HG03095 (cell line): ENCODE measurements around the gene TSEN54.
"Not testable (repeated sequence)": the region's sequence is repeated elsewhere in the genome, so short reads cannot be mapped to it uniquely, and the experiment has no call there.

Source experiments
- ATAC-seq: cut with Tn5 transposase; IDR thresholded peaks from one replicate; pipeline ENCODE4 v1.9.1; 2021; ENCODE audit warnings: moderate library complexity; ENCODE audit not compliant: unreplicated experiment

The TSEN54 gene

DNA sequence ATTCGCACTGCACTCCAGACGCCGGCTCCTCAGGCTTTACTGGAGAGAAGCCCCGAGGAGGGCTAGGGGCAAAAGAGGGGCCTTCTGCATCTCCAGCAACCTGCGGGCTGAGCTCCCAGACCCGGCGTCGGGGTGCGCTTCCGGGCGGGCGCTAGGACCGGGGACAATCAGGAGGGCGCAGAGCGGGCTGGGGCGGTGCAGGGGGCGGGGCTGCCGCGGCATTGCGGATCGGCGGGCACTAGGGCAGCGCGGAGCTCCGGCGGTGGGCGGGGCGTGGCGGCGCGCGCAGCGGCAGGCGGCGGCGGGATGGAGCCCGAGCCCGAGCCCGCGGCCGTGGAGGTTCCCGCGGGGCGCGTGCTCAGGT lies at the start of gene TSEN54:
TSS of gene TSEN54 (plus strand) at position 274 of the 364 bp plus-strand sequence. CDS start at position 307, 33 bp downstream.
- ATAC-seq: peak; percentile 59

DNA sequence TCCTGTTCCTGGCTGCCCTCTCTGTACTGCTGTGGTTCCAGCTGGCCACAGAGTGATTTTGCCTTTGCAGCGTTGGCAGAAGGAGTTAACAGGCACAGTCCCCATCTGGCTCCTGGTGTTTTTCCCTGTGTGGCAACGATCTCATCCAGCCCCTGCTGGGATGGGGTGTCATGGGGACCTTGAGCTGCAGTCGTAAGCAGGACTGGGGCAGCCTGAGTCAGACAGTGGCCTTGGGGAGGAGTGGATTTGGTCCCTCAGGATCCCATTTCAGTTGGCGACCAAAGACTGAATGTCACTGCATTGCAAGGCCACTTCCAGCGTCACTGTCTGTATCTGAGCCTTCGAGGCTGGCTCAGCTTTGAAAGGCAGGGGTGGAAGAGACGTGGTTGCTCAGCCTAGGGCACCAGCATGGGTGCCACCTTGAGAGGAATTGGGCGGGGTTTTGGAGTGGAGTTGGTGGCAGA lies 48.0 kb upstream of the TSEN54 start:
- ATAC-seq: no peak

DNA sequence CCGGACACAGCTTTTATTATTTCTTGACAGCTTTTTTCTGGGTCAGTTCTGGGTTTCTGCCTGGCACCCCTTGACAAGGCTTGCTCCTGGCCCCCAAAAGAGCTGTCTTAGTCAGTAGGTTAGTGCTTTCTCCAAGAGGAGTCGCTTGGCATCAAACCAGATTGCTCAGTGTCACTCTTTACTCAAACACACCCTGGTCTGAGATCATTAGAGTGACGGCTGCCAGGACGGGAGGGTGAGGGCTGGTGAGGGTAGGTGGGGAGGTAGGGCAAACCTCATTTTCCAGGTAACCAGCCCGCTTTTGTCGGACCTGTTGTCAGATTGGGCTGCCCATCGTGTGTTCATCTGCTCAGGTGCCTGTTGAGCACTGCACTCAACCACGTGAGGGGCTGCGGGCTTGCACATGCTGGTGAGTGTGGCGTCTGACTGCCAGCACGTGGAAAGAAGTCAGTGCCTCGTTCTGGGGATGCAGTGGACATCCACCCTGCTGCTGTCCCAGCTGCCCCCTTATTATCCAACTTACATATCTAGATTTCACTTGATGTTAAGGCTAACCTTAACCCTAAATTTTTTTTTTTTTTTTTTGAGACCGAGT lies 47.5 kb upstream of the TSEN54 start:
- ATAC-seq: no peak

DNA sequence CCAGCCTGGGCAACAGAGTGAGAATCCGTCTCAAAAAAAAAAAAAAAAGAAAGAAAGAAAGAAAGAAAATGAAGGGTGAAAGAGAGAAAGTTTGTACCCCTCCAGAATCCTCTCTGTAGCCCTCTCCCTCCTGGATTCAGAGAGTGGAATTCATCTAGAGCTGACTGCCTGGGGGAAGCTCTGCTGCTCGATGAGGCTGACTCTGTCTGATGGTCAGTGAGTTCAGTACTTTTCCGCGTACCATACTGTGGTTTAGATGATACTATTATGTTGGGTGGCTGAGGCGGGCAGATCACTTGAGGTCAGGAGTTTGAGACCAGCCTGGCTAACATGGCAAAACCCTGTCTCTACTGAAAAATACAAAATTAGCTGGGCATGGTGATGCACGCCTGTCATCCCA lies 45.1 kb upstream of the TSEN54 start:
- ATAC-seq: no peak

DNA sequence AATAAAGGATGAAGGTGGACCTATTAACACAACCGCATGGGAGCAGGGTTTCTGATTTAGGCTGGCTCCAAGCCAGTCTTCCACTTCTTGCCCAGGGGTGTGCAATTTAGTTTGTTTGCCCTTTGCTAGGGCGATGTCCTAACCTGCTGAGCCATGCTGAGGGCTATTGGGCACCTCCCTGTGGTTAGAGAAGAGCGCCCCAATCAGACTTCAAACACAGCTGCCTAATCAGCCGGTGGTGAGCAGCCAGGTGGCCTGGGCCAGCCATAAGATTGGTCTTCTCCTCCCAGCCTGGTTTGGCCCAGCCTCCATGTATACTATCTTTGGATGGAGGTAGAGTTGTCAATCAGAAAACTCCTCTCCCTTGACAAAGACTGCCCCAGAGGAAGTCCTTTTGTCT lies 44.2 kb upstream of the TSEN54 start:
- no peak for ATAC-seq

DNA sequence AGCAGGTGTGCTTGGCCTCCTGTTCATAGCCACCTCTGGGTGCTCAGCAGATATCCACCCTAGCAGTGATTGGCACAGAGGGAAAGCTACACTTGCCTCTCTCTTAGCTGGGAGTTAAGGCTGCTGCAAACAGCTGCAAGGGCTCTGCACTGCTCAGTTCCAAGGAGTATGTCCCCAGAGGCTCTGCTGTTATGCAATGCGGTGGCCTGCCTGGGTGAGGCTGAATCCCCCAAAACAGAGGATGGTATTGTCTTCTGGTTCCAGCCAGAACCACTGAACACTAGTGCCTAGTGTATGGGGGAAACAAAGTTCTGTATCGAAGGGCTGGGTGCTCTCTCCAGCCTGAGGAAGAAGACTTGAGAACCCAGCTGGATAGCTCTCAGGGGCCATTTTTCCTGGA lies 43.1 kb upstream of the TSEN54 start:
- no peak for ATAC-seq

DNA sequence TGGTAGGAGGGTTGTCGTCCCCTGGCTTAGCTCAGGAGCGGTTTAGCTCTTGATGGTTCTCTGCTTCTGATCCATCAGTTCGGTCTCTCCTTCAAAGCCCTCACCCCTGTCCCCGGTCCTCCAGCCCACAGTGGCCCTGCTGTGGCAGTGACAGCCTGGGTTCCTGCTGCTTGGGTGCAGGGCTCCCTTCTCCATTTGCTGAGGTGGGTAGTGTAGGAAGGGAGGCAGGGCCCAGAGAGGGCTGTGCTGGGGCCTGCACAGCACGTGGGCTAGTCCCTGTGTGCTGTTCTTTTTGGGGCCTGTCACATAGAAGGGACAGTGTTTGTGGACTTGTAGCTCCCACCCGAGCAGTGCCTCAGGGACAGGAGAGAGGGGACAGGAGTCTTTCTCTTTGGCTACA lies 41.6 kb upstream of the TSEN54 start:
- ATAC-seq: no peak

DNA sequence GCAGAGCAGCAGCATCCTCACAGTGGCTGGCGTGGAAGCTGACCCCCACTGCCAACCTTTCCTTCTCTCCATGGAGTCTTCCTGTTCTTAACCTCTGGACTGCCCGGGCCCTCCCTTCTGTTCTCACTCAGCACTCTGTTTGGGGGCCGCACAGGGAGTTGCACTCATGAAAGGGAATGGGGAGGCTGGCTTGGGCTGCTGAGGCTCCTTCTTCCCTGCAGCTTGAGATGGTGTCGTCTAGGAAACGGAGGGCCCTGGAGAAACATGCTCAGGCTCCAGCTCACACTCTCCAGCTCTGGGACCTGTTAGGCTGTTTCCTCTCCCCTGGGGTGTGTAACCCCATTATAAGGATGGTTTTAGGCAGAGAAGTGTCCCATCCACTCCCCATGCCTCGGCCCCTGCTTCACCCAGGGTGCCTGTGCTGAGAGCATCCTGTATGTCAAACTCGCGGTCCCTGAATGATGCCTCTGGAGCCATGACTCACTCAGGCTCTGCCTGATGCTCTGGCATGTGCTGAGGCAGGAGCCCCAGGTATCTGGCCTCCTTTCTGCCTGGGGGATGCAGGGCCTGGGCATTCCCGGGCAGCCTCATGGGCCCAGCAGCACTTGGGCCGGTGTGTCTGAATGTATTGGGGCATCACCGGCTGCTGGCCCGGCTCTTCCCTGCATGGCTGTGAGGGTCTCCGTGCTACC lies 41.0 kb upstream of the TSEN54 start:
- no peak for ATAC-seq

DNA sequence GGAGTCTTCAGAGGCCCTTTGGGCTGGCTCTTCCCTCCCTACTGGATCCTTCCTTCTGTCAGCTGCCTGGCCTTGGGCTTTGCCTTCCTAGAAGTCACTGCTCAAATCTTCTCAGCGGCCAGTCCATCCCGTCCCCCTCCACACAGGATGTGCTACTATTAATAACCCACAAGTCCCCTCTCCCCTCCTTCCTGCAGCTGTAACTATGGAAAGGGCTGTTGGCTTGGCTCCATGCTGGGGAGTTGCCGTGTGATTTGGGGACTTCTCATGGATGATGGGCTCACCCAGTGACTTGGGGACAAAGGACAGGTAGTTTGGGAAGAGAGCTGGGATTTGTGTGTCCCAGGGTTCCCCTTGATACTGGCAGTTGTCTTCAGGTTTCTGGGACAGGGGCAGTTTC lies 40.5 kb upstream of the TSEN54 start:
- no peak for ATAC-seq

DNA sequence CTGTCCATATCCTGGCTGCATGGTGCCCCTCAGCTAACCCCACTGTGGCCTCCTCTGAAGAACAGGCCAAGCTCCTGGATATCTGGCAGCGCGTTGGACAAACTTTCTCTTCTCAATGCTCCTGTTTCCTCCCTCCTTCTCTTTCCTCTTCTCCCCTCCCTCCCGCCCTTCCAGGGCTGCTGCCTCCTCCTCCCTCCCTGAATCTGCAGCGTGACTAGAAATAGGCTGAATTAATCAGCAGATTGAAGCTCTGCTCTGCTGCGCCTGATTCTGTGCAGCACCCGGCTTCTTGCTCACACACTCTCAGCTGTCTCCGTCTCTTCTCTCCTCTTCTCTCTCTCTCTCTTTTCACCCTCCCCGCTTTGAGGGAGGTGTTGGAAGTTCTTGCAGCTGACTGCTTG lies 40.1 kb upstream of the TSEN54 start:
- no peak for ATAC-seq

DNA sequence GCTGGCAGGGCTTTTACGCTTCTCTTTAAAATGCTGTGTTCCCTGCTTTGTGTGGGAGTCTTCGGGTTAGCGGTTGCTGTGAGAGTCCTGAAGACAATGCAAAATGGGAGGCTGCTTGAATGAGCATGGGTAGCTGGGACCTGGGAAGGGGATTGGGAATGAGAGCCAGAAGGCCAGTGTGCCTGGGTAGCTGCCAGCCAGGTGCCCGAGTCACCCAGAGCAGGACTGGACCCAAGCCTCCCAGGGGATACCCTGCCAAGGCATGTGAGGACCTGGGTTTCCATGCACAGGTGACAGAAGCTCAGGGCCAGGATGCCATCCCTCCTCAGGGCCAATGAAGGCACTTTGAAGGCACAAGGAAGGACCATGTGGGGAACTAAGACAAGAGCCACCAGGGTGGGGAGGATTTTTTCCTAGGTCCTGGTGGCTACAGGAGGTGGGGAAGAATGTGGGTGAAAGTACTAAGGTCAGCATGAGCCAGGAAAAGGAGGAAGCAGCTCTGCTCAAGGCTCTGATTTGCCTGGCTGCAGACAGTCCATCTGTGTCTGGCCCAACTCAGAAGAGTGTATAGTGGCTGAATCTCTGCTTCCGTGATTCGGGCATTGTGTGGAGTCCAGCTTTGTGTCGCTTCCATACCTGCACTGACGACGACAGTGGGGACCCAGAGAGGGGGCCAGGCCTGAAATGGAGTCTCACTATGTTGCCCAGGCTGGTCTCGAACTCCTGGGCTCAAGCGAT lies 39.4 kb upstream of the TSEN54 start:
- ATAC-seq: no peak

DNA sequence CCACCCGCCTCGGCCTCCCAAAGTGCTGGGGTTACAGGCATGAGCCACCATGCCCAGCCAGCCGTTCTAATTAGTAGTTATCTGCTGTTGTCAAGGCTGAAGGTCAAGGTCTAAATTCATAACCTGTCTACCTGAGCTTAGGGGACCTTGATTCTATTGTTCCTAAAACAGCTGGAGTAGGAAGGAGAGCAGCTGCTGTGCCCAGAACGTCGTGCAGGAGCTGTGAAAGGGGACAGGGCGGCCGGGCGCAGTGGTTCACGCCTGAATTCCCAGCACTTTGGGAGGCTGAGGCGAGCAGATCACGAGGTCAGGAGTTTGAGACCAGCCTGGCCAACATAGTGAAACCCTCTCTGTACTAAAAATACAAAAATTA lies 38.9 kb upstream of the TSEN54 start:
- not testable (repeated sequence) for ATAC-seq

DNA sequence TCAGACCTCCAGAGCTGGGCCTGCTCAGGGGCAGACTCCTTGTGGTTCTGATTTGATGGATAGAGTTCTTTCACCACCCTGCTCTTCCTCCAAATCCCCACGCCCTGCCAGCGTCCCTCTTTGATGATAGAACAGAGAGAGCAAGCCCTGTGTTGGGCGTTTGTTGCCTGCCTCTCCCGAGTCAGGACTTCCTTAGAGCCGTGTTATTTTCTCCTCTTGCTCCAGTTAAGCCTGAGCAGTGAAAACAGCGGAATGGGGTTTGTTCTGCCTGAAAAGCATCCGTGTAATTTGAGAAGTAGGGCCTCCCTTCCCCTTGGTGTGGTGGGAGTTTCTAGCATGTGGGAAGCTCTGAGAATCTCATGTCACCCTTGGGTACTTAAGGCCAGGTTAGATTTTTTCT lies 37.8 kb upstream of the TSEN54 start:
- no peak for ATAC-seq

DNA sequence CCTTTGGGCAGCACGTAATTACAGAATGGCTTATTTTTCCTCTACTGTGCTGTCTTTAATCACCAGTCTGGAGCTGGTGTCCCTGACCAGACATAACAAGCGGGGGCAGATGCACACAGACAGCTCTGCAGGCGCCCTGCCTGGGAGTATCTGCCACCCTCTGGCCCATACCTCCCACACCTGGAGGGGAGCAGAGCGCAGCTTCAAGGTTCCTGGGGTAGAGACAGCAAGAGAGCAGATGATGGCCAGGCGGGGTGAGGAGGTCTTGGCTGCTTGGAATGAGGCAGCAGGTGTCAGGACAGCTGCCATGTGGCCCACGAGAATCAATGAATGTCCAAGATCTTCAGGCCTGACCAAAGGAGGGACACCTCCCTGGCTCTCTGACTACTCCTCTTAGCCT lies 36.0 kb upstream of the TSEN54 start:
- ATAC-seq: no peak

DNA sequence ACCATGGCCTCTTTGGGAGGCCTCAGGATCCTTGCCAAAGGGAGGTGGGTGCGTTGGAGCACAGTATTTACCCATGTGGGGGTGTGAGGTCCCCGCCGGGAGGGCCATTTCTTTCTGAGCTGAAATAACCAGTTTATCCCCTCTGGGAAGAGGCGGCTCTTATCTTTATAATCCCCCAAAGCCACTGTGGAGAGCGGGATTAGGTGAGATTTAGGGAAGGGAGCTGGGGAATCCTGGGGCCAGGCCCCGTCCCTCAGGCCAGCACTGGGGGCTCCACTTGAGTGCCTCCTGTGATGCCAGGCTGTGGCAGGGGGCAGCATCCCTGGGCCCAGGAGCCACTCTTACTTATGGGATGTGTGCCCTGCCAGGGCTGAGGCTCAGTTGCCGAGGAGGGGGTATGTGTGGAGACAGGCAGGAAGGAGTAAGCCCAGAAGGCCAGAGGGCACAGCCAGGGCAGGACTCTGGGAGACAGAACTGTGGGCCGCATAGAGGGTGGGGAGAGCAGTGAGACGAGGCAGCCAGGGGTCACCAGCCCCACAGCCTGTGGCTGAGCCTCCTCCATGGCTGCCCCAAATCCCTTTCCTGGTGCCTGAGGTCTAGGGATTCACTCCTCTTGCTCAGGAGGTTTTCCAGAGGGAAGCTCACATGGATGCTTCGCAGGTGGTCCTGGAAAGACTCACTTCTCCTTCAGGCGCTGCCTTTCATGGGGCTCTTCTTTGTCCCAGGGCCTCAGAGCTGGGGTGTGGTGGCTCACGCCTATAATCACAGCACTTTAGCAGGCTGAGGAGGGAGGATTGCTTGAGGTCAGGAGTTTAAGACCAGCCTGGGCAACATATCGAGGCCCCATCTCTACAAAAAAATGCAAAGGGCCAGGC lies 34.9 kb upstream of the TSEN54 start:
- no peak for ATAC-seq

DNA sequence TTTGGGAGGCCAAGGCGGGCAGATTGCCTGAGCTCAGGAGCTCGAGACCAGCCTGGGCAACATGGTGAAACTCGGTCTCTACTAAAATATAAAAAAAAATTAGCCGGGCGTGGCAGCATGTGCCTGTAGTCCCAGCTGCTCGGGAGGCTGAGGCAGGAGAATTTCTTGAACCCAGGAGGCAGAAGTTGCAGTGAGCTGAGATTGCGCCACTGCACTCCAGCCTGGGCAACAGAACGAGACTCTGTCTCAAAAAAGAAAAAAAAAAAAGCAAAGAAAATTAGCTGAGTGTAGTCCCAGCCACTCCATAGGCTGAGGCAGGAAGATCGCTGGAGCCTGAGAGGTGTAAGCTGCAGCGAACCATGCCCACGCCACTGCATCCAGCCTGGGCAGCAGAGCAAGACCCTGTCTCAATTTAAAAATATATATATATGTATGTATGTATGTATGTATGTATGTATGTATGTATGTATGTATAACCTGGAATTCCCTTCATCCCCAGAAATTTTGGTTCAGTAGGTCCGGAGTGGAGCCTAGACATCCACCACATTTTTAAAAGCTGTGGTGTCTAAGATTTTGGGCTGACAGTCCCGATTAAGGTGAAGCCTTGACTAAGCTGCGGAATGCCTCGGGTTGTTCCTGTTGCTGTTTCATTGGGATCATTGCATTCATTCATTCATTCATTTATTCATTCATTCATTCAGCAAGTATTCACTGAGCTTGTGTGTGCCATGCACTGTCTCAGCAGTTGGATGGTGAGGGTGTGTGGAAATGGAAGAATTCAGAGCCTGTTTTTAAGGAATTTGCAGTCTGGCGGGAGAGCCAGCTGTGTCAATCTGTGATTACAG lies 34.0 kb upstream of the TSEN54 start:
- no peak for ATAC-seq

DNA sequence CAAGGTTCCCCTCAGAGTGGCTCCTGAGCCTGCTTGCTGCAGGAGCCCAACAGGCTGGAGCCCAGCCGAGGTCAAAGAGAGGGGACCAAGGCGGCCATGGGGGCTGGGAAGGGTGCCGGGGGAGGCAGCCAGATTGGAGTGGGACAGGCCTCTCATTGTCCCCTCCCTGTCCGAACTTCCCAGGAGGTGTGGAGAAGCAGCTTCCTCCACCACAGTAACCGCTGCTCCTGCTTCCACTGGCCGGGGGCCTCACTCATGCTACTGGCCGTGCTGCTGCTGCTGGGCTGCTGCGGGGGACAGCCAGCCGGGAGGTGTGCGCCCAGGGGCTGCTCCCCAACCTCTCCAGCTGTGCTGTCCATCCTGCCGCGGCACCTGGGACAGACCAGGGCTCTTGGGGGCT lies 30.6 kb upstream of the TSEN54 start:
- no peak for ATAC-seq

DNA sequence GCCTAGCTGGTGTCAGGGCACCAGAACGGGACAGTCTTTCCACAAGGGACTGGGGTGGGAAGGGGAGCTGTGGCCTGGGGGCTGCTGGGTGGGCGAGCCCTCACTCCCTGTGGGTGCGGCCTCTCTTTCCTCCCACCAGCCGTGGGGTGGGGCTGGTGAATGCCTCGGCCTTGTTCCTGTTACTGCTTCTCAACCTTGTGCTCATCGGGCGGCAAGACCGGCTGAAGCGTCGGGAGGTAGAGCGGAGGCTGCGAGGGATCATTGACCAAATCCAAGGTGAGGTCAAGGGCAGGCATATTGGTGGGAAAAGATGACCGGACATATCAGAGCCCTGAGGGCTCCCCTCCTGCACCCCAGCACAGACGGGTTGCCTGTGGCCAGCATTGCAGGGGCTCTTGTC lies 30.2 kb upstream of the TSEN54 start:
- ATAC-seq: no peak

DNA sequence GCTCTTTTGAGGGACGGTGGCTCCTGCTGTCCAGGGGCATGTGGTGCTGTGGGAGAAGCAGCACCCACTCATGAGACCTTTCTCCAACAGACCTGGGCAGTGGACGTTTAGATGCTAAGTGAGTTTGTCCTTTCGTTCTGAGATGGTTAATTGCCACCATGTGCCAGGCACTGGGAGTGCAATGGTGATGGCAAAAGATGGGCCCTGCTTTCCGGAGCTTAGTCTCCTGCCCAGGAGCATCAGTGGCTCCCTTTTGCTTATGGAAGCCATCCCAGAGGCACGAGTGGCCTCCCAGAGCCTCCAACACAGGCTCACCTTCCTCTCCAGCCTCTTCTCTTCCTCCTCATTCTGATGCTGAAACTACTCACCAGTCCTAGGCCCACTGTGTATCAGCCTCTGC lies 29.4 kb upstream of the TSEN54 start:
- no peak for ATAC-seq

DNA sequence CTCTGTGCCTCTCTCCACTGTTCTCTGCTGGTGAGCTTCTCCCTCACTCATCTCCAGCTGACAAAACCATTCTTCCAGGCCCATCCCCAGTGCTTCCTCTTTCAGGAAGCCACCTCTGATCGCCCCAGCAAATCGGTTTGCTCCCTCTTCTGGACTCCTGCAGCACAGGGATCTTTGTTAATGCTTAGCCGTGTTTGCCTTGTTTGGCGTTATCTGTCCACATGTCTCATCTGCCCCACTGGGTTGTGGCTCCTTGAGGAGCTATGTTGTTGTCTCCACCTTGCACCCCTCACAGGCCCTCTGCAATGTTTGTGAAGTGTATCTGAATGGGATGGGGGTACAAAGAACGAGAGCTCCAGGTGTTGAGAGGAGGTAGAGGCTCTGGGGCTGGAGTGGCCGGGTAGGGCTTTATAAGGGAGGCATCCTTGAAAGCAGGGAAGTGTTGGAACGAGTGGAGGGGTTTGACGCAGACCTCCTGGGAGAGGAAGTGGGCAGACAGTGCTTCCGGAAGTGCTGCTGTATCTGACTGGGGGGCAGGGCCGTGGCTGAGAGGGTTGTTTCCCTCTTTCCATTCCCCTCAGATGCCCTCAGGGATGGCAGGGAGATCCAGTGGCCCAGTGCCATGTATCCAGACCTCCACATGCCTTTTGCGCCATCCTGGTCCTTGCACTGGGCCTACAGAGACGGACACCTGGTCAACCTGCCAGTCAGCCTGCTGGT lies 28.8 kb upstream of the TSEN54 start:
- no peak for ATAC-seq
